GM12878 (cell line): ENCODE measurements around the gene TACR2. TPM values are rescaled to one million over a fixed set of nuclear protein-coding genes. Genes with fewer than 3 reads are reported as not detected.

Experiments
- ATAC-seq: fragments of 200-7000 bp; cut with Tn5 transposase; 3 replicates; pipeline ENCODE4 v1.9.1; 2020; ENCODE audit warnings: mild to moderate bottlenecking, moderate library complexity
- BruUV-seq: library from RNA; stranded (reverse); fragments of 400-500 nt; replicated peaks from 2 replicates; lab custom pipeline; 2021; lab: Mats Ljungman, UMichigan
- CTCF ChIA-PET: fragments of 300-600 bp; sonication (Branson Sonifier 250); formaldehyde crosslinking; extraction: SDS; loops from one replicate; lab custom pipeline; 2021; ENCODE audit warnings: inconsistent platforms; lab: Yijun Ruan, JAX
- POLR2A ChIA-PET: fragments of 350-600 bp; formaldehyde crosslinking; extraction: SDS; loops from one replicate; lab custom pipeline; 2021; ENCODE audit warnings: inconsistent platforms; lab: Charles Lee
- RAD21 ChIA-PET: fragments of 300-600 bp; sonication (Branson Sonifier 250); formaldehyde crosslinking; loops from one replicate; lab custom pipeline; 2023; ENCODE audit warnings: antibody characterized with exemption; ENCODE audit not compliant: unreplicated experiment; lab: Charles Lee
- SMC1A ChIA-PET: fragments of 300-600 bp; sonication (Branson Sonifier 250); formaldehyde crosslinking; loops from one replicate; lab custom pipeline; 2023; ENCODE audit not compliant: unreplicated experiment, uncharacterized antibody; lab: Charles Lee
- DNase-seq: peaks from one replicate; pipeline ENCODE4 v3.0.0-alpha.2; 2011; ENCODE audit warnings: low read depth, low spot score
- FAIRE-seq: peaks from 3 replicates; lab custom pipeline; 2011; peaks lifted over from hg19 to GRCh38; lab: Jason Lieb, UNC
- H2AFZ ChIP-seq: 2 replicates; pipeline ENCODE4 v1.6.0; 2011; ENCODE audit warnings: low read depth, low read length, control low read depth; ENCODE audit not compliant: control insufficient read depth
- H3K27ac ChIP-seq: 2 replicates; pipeline ENCODE4 v1.5.1; 2011; ENCODE audit warnings: control low read depth; ENCODE audit not compliant: control insufficient read depth, insufficient read depth
- H3K27me3 ChIP-seq, 2 experiments: replicated peaks in 1 of 2; 2 replicates each; pipeline versions ENCODE4 v1.6.0 to v1.6.1; 2011; ENCODE audit warnings: low read length in 1 of 2; ENCODE audit not compliant: control insufficient read depth in 2 of 2, insufficient read depth in 2 of 2
- H3K36me3 ChIP-seq, 2 experiments: 2 replicates each; pipeline ENCODE4 v1.5.1; 2011; ENCODE audit warnings: low read length in 1 of 2; ENCODE audit not compliant: control insufficient read depth in 2 of 2, insufficient read depth in 2 of 2
- H3K4me1 ChIP-seq: 2 replicates; pipeline ENCODE4 v1.6.1; 2011; ENCODE audit warnings: mild to moderate bottlenecking, low read length, moderate library complexity, mixed read lengths; ENCODE audit not compliant: control insufficient read depth, insufficient read depth
- H3K4me2 ChIP-seq: 2 replicates; pipeline ENCODE4 v1.6.0; 2011; ENCODE audit warnings: control low read depth; ENCODE audit not compliant: control insufficient read depth, insufficient read depth
- H3K4me3 ChIP-seq: fragments of 200-600 bp; sonication (generic); 2 replicates; pipeline ENCODE4 v1.5.1; 2016
- H3K79me2 ChIP-seq: 2 replicates; pipeline ENCODE4 v1.6.0; 2011; ENCODE audit warnings: low read length; ENCODE audit not compliant: control insufficient read depth, insufficient read depth
- H3K9ac ChIP-seq: 2 replicates; pipeline ENCODE4 v1.8.0; 2011; ENCODE audit warnings: low read length, control low read depth, mixed read lengths; ENCODE audit not compliant: control insufficient read depth, insufficient read depth
- H3K9me3 ChIP-seq: replicated peaks from 3 replicates; pipeline ENCODE4 v1.5.1; 2011; ENCODE audit warnings: mild to moderate bottlenecking, low read length; ENCODE audit not compliant: control insufficient read depth, insufficient read depth
- H4K20me1 ChIP-seq: 2 replicates; pipeline ENCODE4 v1.6.0; 2011; ENCODE audit not compliant: control insufficient read depth, insufficient read depth
- HCFC1 ChIP-seq: fragments of 150-350 bp; IDR thresholded peaks from 2 replicates; pipeline ENCODE4 v1.6.1; 2014; ENCODE audit warnings: low read length
- IKZF1 ChIP-seq: fragments of 450-650 bp; conservative IDR thresholded peaks from 2 replicates; pipeline ENCODE4 v1.6.1; 2017; ENCODE audit warnings: antibody characterized with exemption, mild to moderate bottlenecking
- WGBS: methylation state at CpG from one replicate; pipeline ENCODE4 v1.1.6; 2016; ENCODE audit warnings: low lambda C conversion rate; ENCODE audit not compliant: insufficient replicate concordance, insufficient coverage; ENCODE audit errors: missing lambda C conversion rate; 5-methylcytosine and 5-hydroxymethylcytosine counted together
- in situ Hi-C: fragments of 300-500 bp; cut with MboI; formaldehyde crosslinking; loops from 9 replicates; pipeline ENCODE4 v1.14.3; 2018; ENCODE audit warnings: mixed read lengths
- intact Hi-C: fragments of 100-400 bp; cut with micrococcal nuclease; formaldehyde crosslinking; loops from one replicate; pipeline ENCODE4 v1.14.2; 2022; ENCODE audit not compliant: unreplicated experiment
- polyA plus RNA-seq, 11 experiments: library from polyadenylated mRNA; depleted of rRNA in 4 of 11; unstranded in 6 of 11; stranded (reverse) in 5 of 11; fragments of >200 nt; fragmentation: Nextera tagmentation in 4 of 11; fragmentation: Illumina TruSeq in 1 of 11; extraction: Ambion mirVana in 4 of 11; extraction: Trizol in 1 of 11; gene quantifications; 1 replicate in 1 of 11; 2 replicates in 10 of 11; pipeline versions ENCODE4 v1.2.1 to v1.2.3, GENCODE V29; 2011 to 2016; ENCODE audit warnings: inconsistent platforms in 2 of 11, missing spikeins in 2 of 11, low read depth in 1 of 11
- total RNA-seq, 4 experiments: library from RNA; depleted of rRNA in 3 of 4; stranded (reverse); fragments of >200 nt in 3 of 4; fragmentation: Illumina TruSeq in 1 of 4; extraction: Trizol in 1 of 4; gene quantifications; 2 replicates each; pipeline versions ENCODE4 v1.2.1 to v1.2.3, GENCODE V29; 2013 to 2021
- TF ChIP-seq, protein P1 (sequence below): fragments of 450-650 bp; IDR thresholded peaks from 2 replicates; pipeline ENCODE4 v1.6.1; 2016; ENCODE audit warnings: mild to moderate bottlenecking

The TACR2 gene
- total and polyA plus RNA-seq, 10 of the 15 experiments (the other 5 are each of a cell fraction or from before 2014, with no cell fraction given), result 0.11 TPM; not detected in 9

DNA sequence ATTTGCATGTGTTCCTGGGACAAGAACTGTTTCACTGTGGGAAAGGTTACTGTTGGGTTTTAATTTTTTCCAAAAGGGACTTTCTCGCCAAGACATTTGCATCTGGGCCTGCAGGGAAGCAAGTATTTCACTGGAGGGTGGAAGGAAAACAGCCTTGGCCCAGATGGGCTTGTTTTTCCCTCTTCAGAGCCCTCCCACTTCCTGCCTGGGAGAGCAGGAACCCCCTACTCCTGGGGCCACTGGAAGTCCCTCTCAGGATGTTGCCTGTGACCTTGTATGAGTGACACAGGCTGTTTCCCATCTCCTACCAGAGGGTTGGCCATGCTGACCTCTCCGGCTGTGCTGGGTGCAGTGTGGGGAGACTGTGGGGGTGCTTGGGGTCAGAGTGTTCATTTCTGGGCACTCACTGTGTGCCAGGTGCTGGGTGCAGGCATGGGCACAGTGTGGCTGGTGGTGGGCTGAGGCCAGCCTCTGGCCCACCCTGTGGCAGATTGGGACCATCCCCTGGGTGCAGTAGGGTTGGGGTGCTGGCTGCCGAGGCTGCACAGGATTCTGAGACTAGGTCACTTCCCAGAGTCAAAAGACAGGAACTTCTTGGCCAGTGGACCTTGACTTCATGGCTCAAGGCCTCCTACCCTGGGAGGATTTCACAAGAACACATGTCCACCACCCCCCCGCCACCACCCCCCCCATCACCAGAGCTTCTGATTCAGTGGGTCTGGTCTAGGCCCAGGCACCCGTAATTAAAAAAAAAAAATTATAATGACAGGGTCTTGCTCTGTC lies 44.7 kb upstream of the TACR2 start:
- H4K20me1 ChIP-seq, result no peaks in the 10 kb centered on the region
- no peak overlapping the region for H3K9ac ChIP-seq
- ChIA-PET SMC1A (no interaction called here), CTCF (interaction anchor here (0.7 to 2.1 kb wide), 2 partner anchors 11 to 28 kb away, joined by 4 to 11 read pairs; no protein-coding TSS in a partner anchor), RAD21 (no interaction called here), POLR2A (interaction anchor here (0.9 to 1.0 kb wide), 2 partner anchors 9 to 10 kb away, joined by 3 read pairs; partner anchors contain the start of gene TSPAN15)
- H3K36me3 ChIP-seq, result no peaks in the 10 kb centered on the region; a peak in 1 of 4 replicates
- H3K4me1 ChIP-seq, result peaks cover 35% of the 10 kb centered on the region
- no peaks in the 10 kb centered on the region for H3K9me3 ChIP-seq
- no peak for DNase-seq
- in situ Hi-C loops (no loop called here), intact Hi-C loops (no loop called here)
- 65% methylated on average over 5 of the region's 5 CpGs for WGBS
- ATAC-seq, result no peak
- 0 out of 2 replicates have a peak, but pooled peaks have one; percentile 14 for TF ChIP-seq IKZF1
- TF ChIP-seq, protein P1, sequence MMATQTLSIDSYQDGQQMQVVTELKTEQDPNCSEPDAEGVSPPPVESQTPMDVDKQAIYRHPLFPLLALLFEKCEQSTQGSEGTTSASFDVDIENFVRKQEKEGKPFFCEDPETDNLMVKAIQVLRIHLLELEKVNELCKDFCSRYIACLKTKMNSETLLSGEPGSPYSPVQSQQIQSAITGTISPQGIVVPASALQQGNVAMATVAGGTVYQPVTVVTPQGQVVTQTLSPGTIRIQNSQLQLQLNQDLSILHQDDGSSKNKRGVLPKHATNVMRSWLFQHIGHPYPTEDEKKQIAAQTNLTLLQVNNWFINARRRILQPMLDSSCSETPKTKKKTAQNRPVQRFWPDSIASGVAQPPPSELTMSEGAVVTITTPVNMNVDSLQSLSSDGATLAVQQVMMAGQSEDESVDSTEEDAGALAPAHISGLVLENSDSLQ, result 0 out of 2 replicates have a peak, but pooled peaks have one; percentile 7
- TF ChIP-seq HCFC1, result no peak
- FAIRE-seq, result no peak
- no peak overlapping the region for H3K4me2 ChIP-seq
- no peak overlapping the region for H2AFZ ChIP-seq
- no TSS peak for BruUV-seq
- no peaks in the 10 kb centered on the region for H3K79me2 ChIP-seq
- no peaks in the 10 kb centered on the region for H3K27me3 ChIP-seq
- H3K27ac ChIP-seq, result 0 out of 2 replicates have a peak overlapping the region, but pooled peaks have one; percentile 20
- H3K4me3 ChIP-seq, result no peak overlapping the region
